ENCODE results near the gene ZFYVE27. TPM values are rescaled to one million over a fixed set of nuclear protein-coding genes. Genes with fewer than 3 reads are reported as not detected.

ZFYVE27 gene
- total and polyA plus RNA-seq, 10 of the 15 experiments (the other 5 are each of a cell fraction or from before 2014, with no cell fraction given), result 1.1 to 28.9 (median 21.4) TPM

DNA sequence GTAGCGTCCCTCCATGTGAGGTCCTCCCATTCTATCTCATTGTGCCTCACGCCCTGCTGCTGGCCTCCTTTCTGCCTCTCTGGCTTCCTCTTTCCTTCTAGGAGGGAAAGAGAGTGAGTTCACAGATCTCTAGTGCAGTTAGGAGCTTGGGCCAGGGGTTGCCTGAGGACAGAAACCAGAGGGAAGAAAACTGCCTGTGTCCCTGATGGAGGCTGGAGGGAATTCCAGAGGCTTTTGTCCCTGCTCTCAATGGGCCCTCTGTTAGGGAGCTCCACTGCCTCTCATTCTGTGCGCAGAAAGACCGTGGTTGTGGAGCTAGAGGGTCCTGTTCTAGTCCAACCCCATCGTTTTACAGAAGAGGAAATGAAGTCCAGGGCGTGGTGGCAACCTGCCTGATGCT is 18.8 kb upstream of the ZFYVE27 start (continued):
- TF ChIP-seq SUPT20H (IDR thresholded peaks at IDR 0.05; ENCODE audit: borderline replicate concordance, control insufficient read depth, low read depth, low read length), result no peak
- TF ChIP-seq SPI1 (IDR thresholded peaks at IDR 0.05; ENCODE audit: borderline replicate concordance, insufficient read depth, low read depth, low read length), result no peak
- no peak for TF ChIP-seq ZZZ3 (IDR thresholded peaks at IDR 0.05; ENCODE audit: control insufficient read depth, insufficient read length, low read depth)
- TF ChIP-seq, protein P1, sequence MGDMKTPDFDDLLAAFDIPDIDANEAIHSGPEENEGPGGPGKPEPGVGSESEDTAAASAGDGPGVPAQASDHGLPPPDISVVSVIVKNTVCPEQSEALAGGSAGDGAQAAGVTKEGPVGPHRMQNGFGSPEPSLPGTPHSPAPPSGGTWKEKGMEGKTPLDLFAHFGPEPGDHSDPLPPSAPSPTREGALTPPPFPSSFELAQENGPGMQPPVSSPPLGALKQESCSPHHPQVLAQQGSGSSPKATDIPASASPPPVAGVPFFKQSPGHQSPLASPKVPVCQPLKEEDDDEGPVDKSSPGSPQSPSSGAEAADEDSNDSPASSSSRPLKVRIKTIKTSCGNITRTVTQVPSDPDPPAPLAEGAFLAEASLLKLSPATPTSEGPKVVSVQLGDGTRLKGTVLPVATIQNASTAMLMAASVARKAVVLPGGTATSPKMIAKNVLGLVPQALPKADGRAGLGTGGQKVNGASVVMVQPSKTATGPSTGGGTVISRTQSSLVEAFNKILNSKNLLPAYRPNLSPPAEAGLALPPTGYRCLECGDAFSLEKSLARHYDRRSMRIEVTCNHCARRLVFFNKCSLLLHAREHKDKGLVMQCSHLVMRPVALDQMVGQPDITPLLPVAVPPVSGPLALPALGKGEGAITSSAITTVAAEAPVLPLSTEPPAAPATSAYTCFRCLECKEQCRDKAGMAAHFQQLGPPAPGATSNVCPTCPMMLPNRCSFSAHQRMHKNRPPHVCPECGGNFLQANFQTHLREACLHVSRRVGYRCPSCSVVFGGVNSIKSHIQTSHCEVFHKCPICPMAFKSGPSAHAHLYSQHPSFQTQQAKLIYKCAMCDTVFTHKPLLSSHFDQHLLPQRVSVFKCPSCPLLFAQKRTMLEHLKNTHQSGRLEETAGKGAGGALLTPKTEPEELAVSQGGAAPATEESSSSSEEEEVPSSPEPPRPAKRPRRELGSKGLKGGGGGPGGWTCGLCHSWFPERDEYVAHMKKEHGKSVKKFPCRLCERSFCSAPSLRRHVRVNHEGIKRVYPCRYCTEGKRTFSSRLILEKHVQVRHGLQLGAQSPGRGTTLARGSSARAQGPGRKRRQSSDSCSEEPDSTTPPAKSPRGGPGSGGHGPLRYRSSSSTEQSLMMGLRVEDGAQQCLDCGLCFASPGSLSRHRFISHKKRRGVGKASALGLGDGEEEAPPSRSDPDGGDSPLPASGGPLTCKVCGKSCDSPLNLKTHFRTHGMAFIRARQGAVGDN (IDR thresholded peaks at IDR 0.05), result no peak
- no peak for TF ChIP-seq SIN3A (IDR thresholded peaks at IDR 0.05; ENCODE audit: low read depth, low read length)
- TF ChIP-seq BMI1 (IDR thresholded peaks at IDR 0.05; ENCODE audit: borderline replicate concordance), result no peak
- no peak for TF ChIP-seq TARDBP (IDR thresholded peaks at IDR 0.05; ENCODE audit: borderline replicate concordance)

DNA sequence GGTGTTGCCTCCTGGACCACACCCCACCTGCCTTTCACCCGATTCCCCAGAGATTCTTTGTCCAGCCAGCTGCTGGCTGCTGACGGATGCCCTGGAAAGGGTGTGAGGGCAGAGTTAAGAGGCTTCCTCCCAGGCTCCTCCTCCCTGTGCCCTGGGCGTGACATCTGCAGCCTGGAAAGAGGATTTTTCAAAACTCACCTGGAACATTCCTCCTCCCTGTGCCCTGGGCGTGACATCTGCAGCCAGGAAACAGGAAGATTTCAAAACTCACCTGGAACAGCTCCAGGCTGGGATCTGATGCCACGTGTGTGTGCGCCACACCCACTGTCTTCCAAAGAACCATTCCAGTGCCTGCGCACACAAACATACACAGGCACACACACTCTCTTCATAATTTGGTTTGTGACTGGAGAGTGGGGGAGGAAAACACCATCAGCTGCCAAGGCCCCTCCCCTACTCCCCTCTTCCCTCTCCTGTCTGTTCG is 18.2 kb upstream of the ZFYVE27 start:
- ChIA-PET RAD21 (ENCODE audit: unreplicated experiment) (no interaction called here), CTCF (interaction anchor here (0.9 to 21.5 kb wide), 5 partner anchors 11 to 42 kb away, joined by 3 to 416 read pairs (median 3); partner anchors contain the start of genes AVPI1 and MARVELD1), POLR2A (interaction anchor here (0.6 kb wide), 1 partner anchor 886 kb away, joined by 3 read pairs; no protein-coding TSS in a partner anchor), SMC1A (ENCODE audit: uncharacterized antibody, unreplicated experiment) (no interaction called here)
- Histone ChIP-seq H3K79me2 (ENCODE audit: control insufficient read depth, insufficient read depth, low read length) (no peaks in the 10 kb centered on the region), H3K9me3 (replicated peaks; ENCODE audit: control insufficient read depth, insufficient read depth, low read length) (no peaks in the 10 kb centered on the region), H3K36me3 (ENCODE audit: control insufficient read depth in 2 of 2, insufficient read depth in 2 of 2, low read length in 1 of 2) (no peaks in the 10 kb centered on the region), H3K9ac (ENCODE audit: control insufficient read depth, insufficient read depth, low read length) (no peak overlapping the region), H3K4me2 (ENCODE audit: control insufficient read depth, insufficient read depth) (no peak overlapping the region), H2AFZ (ENCODE audit: control insufficient read depth, low read depth, low read length) (no peak overlapping the region), H4K20me1 (ENCODE audit: control insufficient read depth, insufficient read depth) (no peaks in the 10 kb centered on the region), H3K4me3 (no peak overlapping the region), H3K27ac (ENCODE audit: control insufficient read depth, insufficient read depth) (no peak overlapping the region), H3K4me1 (ENCODE audit: control insufficient read depth, insufficient read depth, low read length) (peaks cover 3% of the 10 kb centered on the region; the same call in 1 of the 2 replicates), H3K27me3 (replicated peaks in 1 of 2; ENCODE audit: control insufficient read depth in 2 of 2, insufficient read depth in 2 of 2, low read length in 1 of 2) (peaks cover 0 to 2% of the 10 kb centered on the region in 2 experiments; a peak in 1 of 4 replicates)
- BruUV-seq (replicated peaks), result no TSS peak
- DNase-seq (ENCODE audit: low read depth, low spot score), result no peak
- no peak for FAIRE-seq
- in situ Hi-C loops (cut with MboI) (no loop called here), intact Hi-C loops (cut with micrococcal nuclease; ENCODE audit: unreplicated experiment) (no loop called here)
- no peak for ATAC-seq
- WGBS (ENCODE audit: insufficient coverage, insufficient replicate concordance, low lambda C conversion rate, missing lambda C conversion rate), result 87% methylated on average over 7 of the region's 8 CpGs
- TF ChIP-seq NR2C1 (IDR thresholded peaks at IDR 0.05) (no peak), HDAC2 (IDR thresholded peaks at IDR 0.05) (no peak), NFIC (IDR thresholded peaks at IDR 0.05; ENCODE audit: low read depth, low read length) (no peak), CHD1 (IDR thresholded peaks at IDR 0.05; ENCODE audit: low read depth, low read length) (no peak), TCF7 (IDR thresholded peaks at IDR 0.05; ENCODE audit: borderline replicate concordance) (no peak), HDAC6 (IDR thresholded peaks at IDR 0.05; ENCODE audit: unreplicated experiment) (no peak), ZNF207 (IDR thresholded peaks at IDR 0.05; ENCODE audit: borderline replicate concordance) (no peak), RB1 (IDR thresholded peaks at IDR 0.05; ENCODE audit: borderline replicate concordance) (no peak), POLR2AphosphoS2 (IDR thresholded peaks at IDR 0.05; ENCODE audit: low read depth, low read length) (no peak)
- TF ChIP-seq, protein P2, sequence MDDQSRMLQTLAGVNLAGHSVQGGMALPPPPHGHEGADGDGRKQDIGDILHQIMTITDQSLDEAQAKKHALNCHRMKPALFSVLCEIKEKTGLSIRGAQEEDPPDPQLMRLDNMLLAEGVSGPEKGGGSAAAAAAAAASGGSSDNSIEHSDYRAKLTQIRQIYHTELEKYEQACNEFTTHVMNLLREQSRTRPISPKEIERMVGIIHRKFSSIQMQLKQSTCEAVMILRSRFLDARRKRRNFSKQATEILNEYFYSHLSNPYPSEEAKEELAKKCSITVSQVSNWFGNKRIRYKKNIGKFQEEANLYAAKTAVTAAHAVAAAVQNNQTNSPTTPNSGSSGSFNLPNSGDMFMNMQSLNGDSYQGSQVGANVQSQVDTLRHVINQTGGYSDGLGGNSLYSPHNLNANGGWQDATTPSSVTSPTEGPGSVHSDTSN (IDR thresholded peaks at IDR 0.05; ENCODE audit: insufficient replicate concordance, low read depth, low read length), result no peak
- TF ChIP-seq, protein P3, sequence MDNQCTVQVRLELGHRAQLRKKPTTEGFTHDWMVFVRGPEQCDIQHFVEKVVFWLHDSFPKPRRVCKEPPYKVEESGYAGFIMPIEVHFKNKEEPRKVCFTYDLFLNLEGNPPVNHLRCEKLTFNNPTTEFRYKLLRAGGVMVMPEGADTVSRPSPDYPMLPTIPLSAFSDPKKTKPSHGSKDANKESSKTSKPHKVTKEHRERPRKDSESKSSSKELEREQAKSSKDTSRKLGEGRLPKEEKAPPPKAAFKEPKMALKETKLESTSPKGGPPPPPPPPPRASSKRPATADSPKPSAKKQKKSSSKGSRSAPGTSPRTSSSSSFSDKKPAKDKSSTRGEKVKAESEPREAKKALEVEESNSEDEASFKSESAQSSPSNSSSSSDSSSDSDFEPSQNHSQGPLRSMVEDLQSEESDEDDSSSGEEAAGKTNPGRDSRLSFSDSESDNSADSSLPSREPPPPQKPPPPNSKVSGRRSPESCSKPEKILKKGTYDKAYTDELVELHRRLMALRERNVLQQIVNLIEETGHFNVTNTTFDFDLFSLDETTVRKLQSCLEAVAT (IDR thresholded peaks at IDR 0.05), result no peak
